WTC11 (cell line): ENCODE results near the gene FAM185A.
"Not testable (repeated sequence)": the region's sequence is repeated elsewhere in the genome, so short reads cannot be mapped to it uniquely, and the experiment has no call there.

Experiments
- CTCF ChIP-seq: fragments of 200-600 bp; IDR thresholded peaks from 2 replicates; pipeline ENCODE4 v1.8.0; 2022; ENCODE audit warnings: antibody characterized with exemption
- E2F4 ChIP-seq: sonication (generic); formaldehyde crosslinking; IDR thresholded peaks from 2 replicates; pipeline ENCODE4 v1.8.1; 2022; ENCODE audit warnings: low read depth, mild to moderate bottlenecking, moderate library complexity, missing genetic modification reagents, borderline replicate concordance
- NR2C2 ChIP-seq: sonication (generic); formaldehyde crosslinking; IDR thresholded peaks from 2 replicates; pipeline ENCODE4 v1.8.0; 2022; ENCODE audit warnings: mild to moderate bottlenecking, missing genetic modification reagents
- TF ChIP-seq, protein P1 (sequence below): sonication (generic); formaldehyde crosslinking; IDR thresholded peaks from 2 replicates; pipeline ENCODE4 v1.8.0; 2023; ENCODE audit warnings: missing genetic modification reagents

DNA sequence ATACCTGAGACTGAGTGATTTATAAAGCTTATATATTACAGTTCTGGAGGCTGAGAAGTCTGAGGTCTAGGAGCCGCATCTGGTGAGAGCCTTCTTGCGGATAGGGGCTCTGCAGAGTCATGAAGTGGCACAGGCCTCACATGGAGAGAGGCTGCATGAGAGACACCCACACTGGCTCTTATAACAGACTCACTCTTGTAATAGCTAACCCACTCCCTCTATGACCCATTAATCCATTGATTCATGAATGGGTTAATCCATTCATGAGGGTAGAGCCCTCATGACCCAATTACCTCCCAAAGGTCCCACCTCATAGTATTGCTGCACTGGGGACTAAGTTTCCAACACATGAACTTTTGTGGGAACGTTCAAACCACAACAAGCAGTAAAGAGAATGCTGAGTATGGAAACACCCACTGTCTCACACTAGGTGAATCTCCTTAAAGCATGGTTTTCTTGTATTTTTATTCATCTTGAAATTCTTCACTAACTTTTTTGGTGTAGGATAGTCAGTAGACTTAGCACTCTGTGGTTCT, 20.9 kb downstream of the FAM185A start:
- TF ChIP-seq CTCF; NR2C2; E2F4 (CRISPR knock-in tag): not testable (repeated sequence)
- TF ChIP-seq, protein P1, sequence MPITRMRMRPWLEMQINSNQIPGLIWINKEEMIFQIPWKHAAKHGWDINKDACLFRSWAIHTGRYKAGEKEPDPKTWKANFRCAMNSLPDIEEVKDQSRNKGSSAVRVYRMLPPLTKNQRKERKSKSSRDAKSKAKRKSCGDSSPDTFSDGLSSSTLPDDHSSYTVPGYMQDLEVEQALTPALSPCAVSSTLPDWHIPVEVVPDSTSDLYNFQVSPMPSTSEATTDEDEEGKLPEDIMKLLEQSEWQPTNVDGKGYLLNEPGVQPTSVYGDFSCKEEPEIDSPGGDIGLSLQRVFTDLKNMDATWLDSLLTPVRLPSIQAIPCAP (CRISPR knock-in tag) = not testable (repeated sequence)
